H1 (cell line): ENCODE measurements around the gene ZNF587B. TPM values are rescaled to one million over a fixed set of nuclear protein-coding genes. Genes with fewer than 3 reads are reported as not detected.

Experiments used
- CTCF ChIA-PET: fragments of 300-600 bp; sonication (Branson Sonifier 250); formaldehyde crosslinking; loops from one replicate; lab custom pipeline; 2021; ENCODE audit not compliant: partially characterized antibody; lab: Charles Lee
- POLR2A ChIA-PET: fragments of 300-600 bp; sonication (Branson Sonifier 250); formaldehyde crosslinking; loops from one replicate; lab custom pipeline; 2021; ENCODE audit warnings: inconsistent platforms; ENCODE audit not compliant: partially characterized antibody; lab: Charles Lee
- DNase-seq, 2 experiments: peaks; one replicate each; pipeline versions ENCODE4 v3.0.0 to v3.0.0-alpha.2; 2010 to 2022; ENCODE audit warnings: low spot score in 2 of 2, low read depth in 1 of 2, mixed read lengths in 1 of 2
- FAIRE-seq: peaks from 2 replicates; lab custom pipeline; 2011; peaks lifted over from hg19 to GRCh38; lab: Jason Lieb, UNC
- H2AFZ ChIP-seq: 2 replicates; pipeline ENCODE4 v1.8.1; 2012; ENCODE audit warnings: low read length, inconsistent platforms
- H2AK5ac ChIP-seq: 2 replicates; pipeline ENCODE4 v1.6.1; 2013; ENCODE audit warnings: low read depth, low read length
- H2BK120ac ChIP-seq: replicated peaks from 2 replicates; pipeline ENCODE3; 2013; ENCODE audit warnings: low read depth, low read length, inconsistent platforms
- H2BK12ac ChIP-seq: 2 replicates; pipeline ENCODE4 v1.6.1; 2013; ENCODE audit warnings: low read depth, low read length
- H2BK15ac ChIP-seq: 2 replicates; pipeline ENCODE4 v1.6.1; 2013; ENCODE audit warnings: low read length
- H2BK20ac ChIP-seq: 2 replicates; pipeline ENCODE4 v1.6.1; 2013; ENCODE audit warnings: low read length
- H2BK5ac ChIP-seq: 2 replicates; pipeline ENCODE4 v1.6.1; 2013; ENCODE audit warnings: low read depth, low read length
- H3K14ac ChIP-seq: 2 replicates; pipeline ENCODE4 v1.6.1; 2013; ENCODE audit warnings: inconsistent platforms; ENCODE audit not compliant: insufficient read length
- H3K18ac ChIP-seq: 2 replicates; pipeline ENCODE4 v1.6.1; 2013; ENCODE audit warnings: low read length; ENCODE audit errors: extremely low read depth
- H3K23ac ChIP-seq: 2 replicates; pipeline ENCODE4 v1.6.1; 2013; ENCODE audit warnings: inconsistent platforms; ENCODE audit not compliant: insufficient read length
- H3K23me2 ChIP-seq: 2 replicates; pipeline ENCODE4 v1.6.1; 2013; ENCODE audit warnings: low read depth, low read length
- H3K27ac ChIP-seq: 2 replicates; pipeline ENCODE4 v1.6.1; 2011; ENCODE audit warnings: low read depth, low read length, inconsistent platforms
- H3K27me3 ChIP-seq, 4 experiments: replicated peaks in 1 of 4; 1 replicate in 1 of 4; 2 replicates in 3 of 4; pipeline versions ENCODE4 v1.6.1 to v1.8.1; 2011 to 2013; ENCODE audit warnings: low read length in 3 of 4, mild to moderate bottlenecking in 3 of 4, inconsistent platforms in 2 of 4, mixed read lengths in 2 of 4, moderate library complexity in 1 of 4; ENCODE audit not compliant: control insufficient read depth in 3 of 4, insufficient read depth in 3 of 4; ENCODE audit errors: extremely low read depth in 1 of 4
- H3K36me3 ChIP-seq, 4 experiments: 2 replicates each; pipeline versions ENCODE4 v1.6.1 to v1.8.1; 2011 to 2013; ENCODE audit warnings: mild to moderate bottlenecking in 4 of 4, low read length in 3 of 4, moderate library complexity in 2 of 4, control low read depth in 1 of 4, inconsistent platforms in 1 of 4; ENCODE audit not compliant: insufficient read depth in 4 of 4, control insufficient read depth in 2 of 4
- H3K4ac ChIP-seq: replicated peaks from 2 replicates; pipeline ENCODE3; 2013; ENCODE audit warnings: low read length, low read depth, mixed read lengths, inconsistent platforms; ENCODE audit not compliant: insufficient read length
- H3K4me1 ChIP-seq, 4 experiments: replicated peaks in 1 of 4; 1 replicate in 1 of 4; 2 replicates in 3 of 4; pipeline versions ENCODE4 v1.6.1 to v1.8.1; 2011 to 2013; ENCODE audit warnings: low read length in 3 of 4, inconsistent platforms in 2 of 4, mixed read lengths in 1 of 4; ENCODE audit not compliant: insufficient read depth in 4 of 4, control insufficient read depth in 3 of 4
- H3K4me2 ChIP-seq, 2 experiments: 2 replicates each; pipeline versions ENCODE4 v1.6.1 to v1.8.1; 2011 to 2013; ENCODE audit warnings: low read depth in 2 of 2, low read length in 2 of 2, control low read depth in 1 of 2, inconsistent platforms in 1 of 2, mild to moderate bottlenecking in 1 of 2; ENCODE audit not compliant: insufficient read depth in 1 of 2
- H3K4me3 ChIP-seq, 4 experiments: fragments of 200-600, 300-600 bp in 1 of 4; sonication (generic), shearing (Covaris generic), sonication (Bioruptor Twin) in 1 of 4; 2 replicates each; pipeline versions ENCODE4 v1.5.1 to v1.8.1; 2011 to 2016; ENCODE audit warnings: low read length in 4 of 4, low read depth in 3 of 4, control low read depth in 2 of 4, inconsistent platforms in 2 of 4, mild to moderate bottlenecking in 2 of 4, mixed read lengths in 1 of 4, moderate library complexity in 1 of 4; ENCODE audit not compliant: insufficient read depth in 2 of 4; ENCODE audit errors: extremely low read depth in 1 of 4
- H3K56ac ChIP-seq: replicated peaks from 2 replicates; pipeline ENCODE3; 2013; ENCODE audit warnings: low read depth, mild to moderate bottlenecking, mixed read lengths, low read length, inconsistent platforms; ENCODE audit not compliant: insufficient read length
- H3K79me1 ChIP-seq: 2 replicates; pipeline ENCODE4 v1.6.1; 2013; ENCODE audit warnings: low read depth, low read length, control low read depth
- H3K79me2 ChIP-seq, 2 experiments: 2 replicates each; pipeline versions ENCODE4 v1.6.1 to v1.8.1; 2012 to 2013; ENCODE audit warnings: low read length in 2 of 2, mild to moderate bottlenecking in 2 of 2, inconsistent platforms in 1 of 2; ENCODE audit not compliant: insufficient read depth in 2 of 2, control insufficient read depth in 1 of 2
- H3K9ac ChIP-seq, 4 experiments: replicated peaks in 1 of 4; 1 replicate in 1 of 4; 2 replicates in 3 of 4; pipeline versions ENCODE4 v1.6.1 to v1.8.1; 2011 to 2013; ENCODE audit warnings: low read depth in 3 of 4, low read length in 3 of 4, control low read depth in 2 of 4, mild to moderate bottlenecking in 2 of 4, moderate library complexity in 2 of 4, inconsistent platforms in 1 of 4; ENCODE audit errors: extremely low read depth in 1 of 4
- H3K9me3 ChIP-seq, 2 experiments: 2 replicates each; pipeline versions ENCODE4 v1.6.1 to v1.8.1; 2012 to 2013; ENCODE audit warnings: mild to moderate bottlenecking in 2 of 2, moderate library complexity in 2 of 2, control low read depth in 1 of 2, inconsistent platforms in 1 of 2, low read depth in 1 of 2, low read length in 1 of 2, mixed read lengths in 1 of 2; ENCODE audit not compliant: insufficient read depth in 2 of 2
- H4K20me1 ChIP-seq, 2 experiments: replicated peaks in 1 of 2; 2 replicates each; pipeline versions ENCODE3 to v1.8.1; 2011 to 2013; ENCODE audit warnings: inconsistent platforms in 2 of 2, low read length in 2 of 2, mild to moderate bottlenecking in 1 of 2; ENCODE audit not compliant: insufficient read depth in 2 of 2, control insufficient read depth in 1 of 2
- H4K5ac ChIP-seq: 2 replicates; pipeline ENCODE4 v1.6.1; 2013; ENCODE audit warnings: low read length, low read depth, mixed read lengths, inconsistent platforms; ENCODE audit not compliant: insufficient read length
- H4K8ac ChIP-seq: 2 replicates; pipeline ENCODE4 v1.8.0; 2013; ENCODE audit warnings: mild to moderate bottlenecking, moderate library complexity, low read length, inconsistent platforms; ENCODE audit not compliant: insufficient read depth; ENCODE audit errors: extremely low read depth
- H4K91ac ChIP-seq: replicated peaks from 2 replicates; pipeline ENCODE3; 2013; ENCODE audit warnings: low read length, mixed read lengths, inconsistent platforms; ENCODE audit not compliant: insufficient read length
- BACH1 ChIP-seq: IDR thresholded peaks from 2 replicates; pipeline ENCODE4 v1.6.1; 2012; ENCODE audit warnings: low read length, improper control_type of control experiment
- BCL11A ChIP-seq, 2 experiments: IDR thresholded peaks; one replicate each; pipeline ENCODE4 v1.6.1; 2011; ENCODE audit warnings: low read depth in 2 of 2, low read length in 2 of 2, mild to moderate bottlenecking in 2 of 2
- CBX8 ChIP-seq: fragments of 300-800, 300-1000 bp; sonication (generic); IDR thresholded peaks from 2 replicates; pipeline ENCODE4 v1.7.1; 2016; ENCODE audit warnings: low read depth, low read length, borderline replicate concordance
- CREB1 ChIP-seq: IDR thresholded peaks from 2 replicates; pipeline ENCODE4 v1.6.1; 2012; ENCODE audit warnings: inconsistent platforms
- EGR1 ChIP-seq: IDR thresholded peaks from 2 replicates; pipeline ENCODE4 v1.6.1; 2011; ENCODE audit warnings: low read depth, low read length, borderline replicate concordance
- GABPA ChIP-seq: IDR thresholded peaks from 2 replicates; pipeline ENCODE4 v1.6.1; 2011; ENCODE audit warnings: mild to moderate bottlenecking, low read length, moderate library complexity, borderline replicate concordance; ENCODE audit not compliant: insufficient read depth
- JUN ChIP-seq: IDR thresholded peaks from 2 replicates; pipeline ENCODE4 v1.6.1; 2011; ENCODE audit warnings: low read depth, mild to moderate bottlenecking, improper control_type of control experiment, low read length
- JUND ChIP-seq: IDR thresholded peaks from 2 replicates; pipeline ENCODE4 v1.6.1; 2011; ENCODE audit warnings: mild to moderate bottlenecking, improper control_type of control experiment, low read length
- KDM1A ChIP-seq: fragments of 200-600, 300-600 bp; sonication (generic); IDR thresholded peaks from 2 replicates; pipeline ENCODE4 v1.7.1; 2016; ENCODE audit warnings: mild to moderate bottlenecking, low read length, borderline replicate concordance
- SP1 ChIP-seq: IDR thresholded peaks from 2 replicates; pipeline ENCODE4 v1.6.1; 2011; ENCODE audit warnings: low read depth, low read length
- ZNF274 ChIP-seq: IDR thresholded peaks from 2 replicates; pipeline ENCODE4 v1.7.0; 2012; ENCODE audit warnings: low read length, borderline replicate concordance; ENCODE audit errors: extremely low read depth
- WGBS, 2 experiments: shearing (Covaris generic) in 1 of 2; methylation state at CpG; one replicate each; pipeline versions ENCODE4 v1.1.6 to v1.1.7; 2013 to 2015; ENCODE audit warnings: low lambda C conversion rate in 2 of 2, mixed read lengths in 2 of 2, inconsistent platforms in 1 of 2, low coverage in 1 of 2, missing lambda C conversion rate in 1 of 2; ENCODE audit not compliant: insufficient replicate concordance in 2 of 2, insufficient coverage in 1 of 2, insufficient read length in 1 of 2; ENCODE audit errors: extremely low coverage in 1 of 2, missing lambda C conversion rate in 1 of 2; 5-methylcytosine and 5-hydroxymethylcytosine counted together
- polyA plus RNA-seq, 7 experiments: library from polyadenylated mRNA; depleted of rRNA in 3 of 7; stranded (reverse) in 5 of 7; unstranded in 2 of 7; fragments of >200 nt in 5 of 7; fragments of 200-250 nt in 2 of 7; gene quantifications; 1 replicate in 5 of 7; 2 replicates in 1 of 7; 4 replicates in 1 of 7; pipeline versions ENCODE4 v1.2.1 to v1.2.3, GENCODE V29; 2011 to 2013; ENCODE audit warnings: missing spikeins in 2 of 7, mixed read lengths in 2 of 7
- total RNA-seq: library from RNA; stranded (reverse); fragmentation: NEBNext Ultra II Directional; extraction: Animal tissue kit (Norgen Biotek cat#: 25700); gene quantifications from 2 replicates; pipeline ENCODE4 v1.2.1, GENCODE V29; 2021
- TF ChIP-seq, protein P1 (sequence below): IDR thresholded peaks from 2 replicates; pipeline ENCODE4 v1.6.1; 2012; ENCODE audit warnings: inconsistent platforms
- TF ChIP-seq, protein P2 (sequence below): IDR thresholded peaks from 2 replicates; pipeline ENCODE4 v1.6.1; 2012; ENCODE audit warnings: low read length, inconsistent platforms

Gene ZNF587B
- total and polyA plus RNA-seq, 2 of the 8 experiments (the other 6 are each of a cell fraction or from before 2014, with no cell fraction given) = 13.8 to 60.1 TPM

GRCh38 chr19:57825511-57825910, 4.6 kb upstream of the ZNF587B start:
- H2BK120ac ChIP-seq = no peak overlapping the region
- ChIA-PET POLR2A (interaction anchor here (0.6 to 1.6 kb wide), 4 partner anchors 10 to 134 kb away, joined by 3 to 5 read pairs (median 4); partner anchors contain the start of gene ZNF552), CTCF (no interaction called here)
- peaks cover 9% of the 10 kb centered on the region for H3K79me1 ChIP-seq
- no peak overlapping the region for H2AK5ac ChIP-seq
- DNase-seq = no peak
- H3K4me2 ChIP-seq = no peak overlapping the region
- no peak overlapping the region for H3K14ac ChIP-seq
- H2BK12ac ChIP-seq = no peak overlapping the region
- H2BK5ac ChIP-seq = no peak overlapping the region
- no peak overlapping the region for H2AFZ ChIP-seq
- H3K56ac ChIP-seq = no peak overlapping the region
- peaks cover 0 to 11% (median 0%) of the 10 kb centered on the region in 4 experiments; a peak in 3 of 8 replicates for H3K36me3 ChIP-seq
- no peaks in the 10 kb centered on the region for H3K9me3 ChIP-seq
- H3K23ac ChIP-seq = no peak overlapping the region
- WGBS, 2 experiments = 94% methylated on average over 6 of the region's 6 CpGs; no CpG with 5 or more reads in 1 of the 2 experiments
- no peak overlapping the region for H3K4me3 ChIP-seq
- H3K18ac ChIP-seq = no peak overlapping the region
- H3K27me3 ChIP-seq = no peaks in the 10 kb centered on the region
- no peak overlapping the region for H2BK15ac ChIP-seq
- no peak overlapping the region for H3K27ac ChIP-seq
- no peak overlapping the region for H3K4ac ChIP-seq
- H3K4me1 ChIP-seq = peaks cover 2 to 3% (median 2%) of the 10 kb centered on the region in 4 experiments; a peak in 5 of 7 replicates
- H3K9ac ChIP-seq = no peak overlapping the region
- peaks cover 15 to 73% of the 10 kb centered on the region in 2 experiments for H3K79me2 ChIP-seq
- peaks cover 7% of the 10 kb centered on the region in 2 experiments for H4K20me1 ChIP-seq
- H4K8ac ChIP-seq = no peak overlapping the region
- no peak for FAIRE-seq
- H4K5ac ChIP-seq = no peak overlapping the region
- no peak overlapping the region for H2BK20ac ChIP-seq
- no peaks in the 10 kb centered on the region for H3K23me2 ChIP-seq
- H4K91ac ChIP-seq = no peak overlapping the region
- TF ChIP-seq, protein P1, sequence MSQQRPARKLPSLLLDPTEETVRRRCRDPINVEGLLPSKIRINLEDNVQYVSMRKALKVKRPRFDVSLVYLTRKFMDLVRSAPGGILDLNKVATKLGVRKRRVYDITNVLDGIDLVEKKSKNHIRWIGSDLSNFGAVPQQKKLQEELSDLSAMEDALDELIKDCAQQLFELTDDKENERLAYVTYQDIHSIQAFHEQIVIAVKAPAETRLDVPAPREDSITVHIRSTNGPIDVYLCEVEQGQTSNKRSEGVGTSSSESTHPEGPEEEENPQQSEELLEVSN = no peak
- TF ChIP-seq SP1 = no peak
- no peak for TF ChIP-seq CBX8
- no peak for TF ChIP-seq JUN
- TF ChIP-seq ZNF274 = no peak
- TF ChIP-seq BACH1 = no peak
- TF ChIP-seq JUND = no peak
- no peak for TF ChIP-seq KDM1A
- TF ChIP-seq EGR1 = no peak
- no peak for TF ChIP-seq GABPA
- no peak for TF ChIP-seq BCL11A (IDR thresholded peaks at IDR 0.05; ENCODE audit: low read depth in 2 of 2, low read length in 2 of 2)
- TF ChIP-seq, protein P2, sequence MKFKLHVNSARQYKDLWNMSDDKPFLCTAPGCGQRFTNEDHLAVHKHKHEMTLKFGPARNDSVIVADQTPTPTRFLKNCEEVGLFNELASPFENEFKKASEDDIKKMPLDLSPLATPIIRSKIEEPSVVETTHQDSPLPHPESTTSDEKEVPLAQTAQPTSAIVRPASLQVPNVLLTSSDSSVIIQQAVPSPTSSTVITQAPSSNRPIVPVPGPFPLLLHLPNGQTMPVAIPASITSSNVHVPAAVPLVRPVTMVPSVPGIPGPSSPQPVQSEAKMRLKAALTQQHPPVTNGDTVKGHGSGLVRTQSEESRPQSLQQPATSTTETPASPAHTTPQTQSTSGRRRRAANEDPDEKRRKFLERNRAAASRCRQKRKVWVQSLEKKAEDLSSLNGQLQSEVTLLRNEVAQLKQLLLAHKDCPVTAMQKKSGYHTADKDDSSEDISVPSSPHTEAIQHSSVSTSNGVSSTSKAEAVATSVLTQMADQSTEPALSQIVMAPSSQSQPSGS = no peak
- no peak for TF ChIP-seq CREB1
